ENCODE data around the gene REEP1. TPM values are rescaled to one million over a fixed set of nuclear protein-coding genes. Genes with fewer than 3 reads are reported as not detected.

The REEP1 gene
- total RNA-seq, 1 experiment from 2014 or later = 0.23 TPM

DNA sequence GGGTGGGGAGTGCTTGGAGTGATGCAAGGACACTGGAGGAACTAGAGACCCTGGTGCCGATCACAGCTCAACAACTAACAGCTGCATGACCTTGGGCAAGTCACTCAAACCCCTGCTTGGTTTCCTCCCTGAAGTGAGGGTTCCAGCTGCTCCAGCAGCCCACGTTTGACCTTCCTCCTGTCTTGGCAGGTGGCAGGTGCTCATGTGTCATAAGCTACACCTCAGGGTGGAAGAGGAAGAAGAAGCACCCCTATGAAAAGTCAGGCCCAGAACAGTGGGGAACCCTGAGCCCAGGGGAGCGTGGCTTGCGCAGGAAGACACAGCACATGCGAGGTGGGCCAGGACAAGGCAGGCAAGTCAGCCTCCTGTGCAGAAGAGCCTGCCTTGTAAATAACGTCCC, 95.8 kb downstream of the REEP1 start:
- POLR2A ChIA-PET = no interaction called here

DNA sequence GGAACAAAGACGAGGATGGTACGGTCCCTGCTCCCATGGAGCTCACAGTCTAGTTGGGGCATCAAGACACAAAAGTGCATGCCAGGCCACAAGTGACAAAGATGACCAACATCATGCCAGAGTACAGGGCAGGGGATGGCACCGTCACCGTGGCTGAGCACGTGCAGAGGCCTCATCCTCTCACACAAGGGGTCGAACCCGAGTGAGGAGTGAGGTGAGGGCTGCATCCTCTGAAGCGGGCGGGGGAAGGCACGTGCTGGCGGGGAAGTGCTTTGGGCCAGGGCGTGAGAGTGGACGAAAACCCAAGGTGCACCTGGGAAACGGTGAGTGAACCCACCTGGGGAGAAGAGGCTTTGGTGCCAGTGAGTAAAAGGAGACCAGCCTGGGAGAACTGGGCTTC, 97.2 kb downstream of the REEP1 start:
- ChIA-PET POLR2A (no interaction called here), CTCF (no interaction called here)
- Histone ChIP-seq H3K27me3 (ENCODE audit: control insufficient read depth, insufficient read depth, low read length) (no peaks in the 10 kb centered on the region), H3K36me3 (ENCODE audit: control insufficient read depth, insufficient read depth, low read length) (no peaks in the 10 kb centered on the region), H3K9me3 (ENCODE audit: control insufficient read depth, insufficient read depth, low read depth, low read length) (no peaks in the 10 kb centered on the region), H3K27ac (ENCODE audit: low read length) (no peak overlapping the region), H3K4me1 (ENCODE audit: control insufficient read depth, insufficient read depth, low read length) (no peaks in the 10 kb centered on the region), H3K4me3 (ENCODE audit: low read depth in 2 of 2, low read length in 2 of 2) (no peak overlapping the region)
- DNase-seq (ENCODE audit: low read depth, low spot score) = no peak
- ATAC-seq = no peak
- BruUV-seq (replicated peaks) = no TSS peak
- TF ChIP-seq, protein P1, sequence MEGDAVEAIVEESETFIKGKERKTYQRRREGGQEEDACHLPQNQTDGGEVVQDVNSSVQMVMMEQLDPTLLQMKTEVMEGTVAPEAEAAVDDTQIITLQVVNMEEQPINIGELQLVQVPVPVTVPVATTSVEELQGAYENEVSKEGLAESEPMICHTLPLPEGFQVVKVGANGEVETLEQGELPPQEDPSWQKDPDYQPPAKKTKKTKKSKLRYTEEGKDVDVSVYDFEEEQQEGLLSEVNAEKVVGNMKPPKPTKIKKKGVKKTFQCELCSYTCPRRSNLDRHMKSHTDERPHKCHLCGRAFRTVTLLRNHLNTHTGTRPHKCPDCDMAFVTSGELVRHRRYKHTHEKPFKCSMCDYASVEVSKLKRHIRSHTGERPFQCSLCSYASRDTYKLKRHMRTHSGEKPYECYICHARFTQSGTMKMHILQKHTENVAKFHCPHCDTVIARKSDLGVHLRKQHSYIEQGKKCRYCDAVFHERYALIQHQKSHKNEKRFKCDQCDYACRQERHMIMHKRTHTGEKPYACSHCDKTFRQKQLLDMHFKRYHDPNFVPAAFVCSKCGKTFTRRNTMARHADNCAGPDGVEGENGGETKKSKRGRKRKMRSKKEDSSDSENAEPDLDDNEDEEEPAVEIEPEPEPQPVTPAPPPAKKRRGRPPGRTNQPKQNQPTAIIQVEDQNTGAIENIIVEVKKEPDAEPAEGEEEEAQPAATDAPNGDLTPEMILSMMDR (IDR thresholded peaks at IDR 0.05) = no peak
- TF ChIP-seq POLR2AphosphoS5 (IDR thresholded peaks at IDR 0.05; ENCODE audit: low read depth, low read length) (no peak), TCF7L2 (IDR thresholded peaks at IDR 0.05; ENCODE audit: low read depth, low read length) (no peak), SIN3A (IDR thresholded peaks at IDR 0.05; ENCODE audit: borderline replicate concordance, insufficient read depth, low read depth, low read length) (no peak)
- TF ChIP-seq, protein P2, sequence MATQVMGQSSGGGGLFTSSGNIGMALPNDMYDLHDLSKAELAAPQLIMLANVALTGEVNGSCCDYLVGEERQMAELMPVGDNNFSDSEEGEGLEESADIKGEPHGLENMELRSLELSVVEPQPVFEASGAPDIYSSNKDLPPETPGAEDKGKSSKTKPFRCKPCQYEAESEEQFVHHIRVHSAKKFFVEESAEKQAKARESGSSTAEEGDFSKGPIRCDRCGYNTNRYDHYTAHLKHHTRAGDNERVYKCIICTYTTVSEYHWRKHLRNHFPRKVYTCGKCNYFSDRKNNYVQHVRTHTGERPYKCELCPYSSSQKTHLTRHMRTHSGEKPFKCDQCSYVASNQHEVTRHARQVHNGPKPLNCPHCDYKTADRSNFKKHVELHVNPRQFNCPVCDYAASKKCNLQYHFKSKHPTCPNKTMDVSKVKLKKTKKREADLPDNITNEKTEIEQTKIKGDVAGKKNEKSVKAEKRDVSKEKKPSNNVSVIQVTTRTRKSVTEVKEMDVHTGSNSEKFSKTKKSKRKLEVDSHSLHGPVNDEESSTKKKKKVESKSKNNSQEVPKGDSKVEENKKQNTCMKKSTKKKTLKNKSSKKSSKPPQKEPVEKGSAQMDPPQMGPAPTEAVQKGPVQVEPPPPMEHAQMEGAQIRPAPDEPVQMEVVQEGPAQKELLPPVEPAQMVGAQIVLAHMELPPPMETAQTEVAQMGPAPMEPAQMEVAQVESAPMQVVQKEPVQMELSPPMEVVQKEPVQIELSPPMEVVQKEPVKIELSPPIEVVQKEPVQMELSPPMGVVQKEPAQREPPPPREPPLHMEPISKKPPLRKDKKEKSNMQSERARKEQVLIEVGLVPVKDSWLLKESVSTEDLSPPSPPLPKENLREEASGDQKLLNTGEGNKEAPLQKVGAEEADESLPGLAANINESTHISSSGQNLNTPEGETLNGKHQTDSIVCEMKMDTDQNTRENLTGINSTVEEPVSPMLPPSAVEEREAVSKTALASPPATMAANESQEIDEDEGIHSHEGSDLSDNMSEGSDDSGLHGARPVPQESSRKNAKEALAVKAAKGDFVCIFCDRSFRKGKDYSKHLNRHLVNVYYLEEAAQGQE (IDR thresholded peaks at IDR 0.05; ENCODE audit: insufficient read depth in 1 of 2, low read depth in 2 of 2, low read length in 1 of 2) = no peak
- intact Hi-C loops (cut with micrococcal nuclease; ENCODE audit: unreplicated experiment) (no loop called here), in situ Hi-C loops (cut with HindIII; ENCODE audit: low pct_unique_long_range_greater_than_20kb, low sequenced_read_pairs) (no loop called here)

More for the DNA sequence above, 95.8 kb downstream of the REEP1 start:
- in situ Hi-C loops (cut with HindIII; ENCODE audit: low pct_unique_long_range_greater_than_20kb, low sequenced_read_pairs) (no loop called here), intact Hi-C loops (cut with micrococcal nuclease; ENCODE audit: unreplicated experiment) (no loop called here)
- no peak overlapping the region for H3K27ac ChIP-seq (ENCODE audit: low read length)
- TF ChIP-seq POLR2AphosphoS5 (IDR thresholded peaks at IDR 0.05; ENCODE audit: low read depth, low read length) (no peak), SIN3A (IDR thresholded peaks at IDR 0.05; ENCODE audit: borderline replicate concordance, insufficient read depth, low read depth, low read length) (no peak), TCF7L2 (IDR thresholded peaks at IDR 0.05; ENCODE audit: low read depth, low read length) (no peak)
- TF ChIP-seq, protein P1 (IDR thresholded peaks at IDR 0.05) = no peak
- TF ChIP-seq, protein P2 (IDR thresholded peaks at IDR 0.05; ENCODE audit: insufficient read depth in 1 of 2, low read depth in 2 of 2, low read length in 1 of 2) = no peak
- H3K27me3 ChIP-seq (ENCODE audit: control insufficient read depth, insufficient read depth, low read length) = no peaks in the 10 kb centered on the region
- H3K9me3 ChIP-seq (ENCODE audit: control insufficient read depth, insufficient read depth, low read depth, low read length) = no peaks in the 10 kb centered on the region
- no peak overlapping the region for H3K4me3 ChIP-seq (ENCODE audit: low read depth in 2 of 2, low read length in 2 of 2)
- CTCF ChIA-PET = no interaction called here
- no peaks in the 10 kb centered on the region for H3K36me3 ChIP-seq (ENCODE audit: control insufficient read depth, insufficient read depth, low read length)
- H3K4me1 ChIP-seq (ENCODE audit: control insufficient read depth, insufficient read depth, low read length) = no peaks in the 10 kb centered on the region
- BruUV-seq (replicated peaks) = no TSS peak
- no peak for ATAC-seq
- no peak for DNase-seq (ENCODE audit: low read depth, low spot score)

All from Panc1 (cell line).